Stomach (tissue), 4 donors: Measurements from ENCODE around the gene DMRT3.

Experiments
- CTCF ChIP-seq, 7 experiments: fragments of 450-650 bp in 4 of 7; fragments of 200-600 bp in 3 of 7; sonication (generic) in 3 of 7; IDR thresholded peaks; one replicate each; pipeline ENCODE4 v1.5.1; 2016 to 2019; ENCODE audit warnings: antibody characterized with exemption in 7 of 7, control low read depth in 2 of 7, mild to moderate bottlenecking in 1 of 7
- EP300 ChIP-seq: sonication (generic); formaldehyde crosslinking; IDR thresholded peaks from one replicate; pipeline ENCODE4 v1.6.1; 2017; ENCODE audit warnings: antibody characterized with exemption
- POLR2A ChIP-seq, 4 donors: fragments of 450-650 bp; IDR thresholded peaks; one replicate each; pipeline ENCODE4 v1.6.1; 2016; ENCODE audit warnings: antibody characterized with exemption in 4 of 4, control low read depth in 2 of 4, mild to moderate bottlenecking in 1 of 4, moderate library complexity in 1 of 4

GRCh38 chr9:982394-983230 is 6.2 kb downstream of the DMRT3 start:
- TF ChIP-seq CTCF (IDR thresholded peaks at IDR 0.05) (no peak), EP300 (no peak), POLR2A (IDR thresholded peaks at IDR 0.05) (no peak)
